OCI-M2 (cell line): ENCODE results near the gene TJP3.

ENCODE experiments used
- DNase-seq: peaks from one replicate; lab custom pipeline; 2025; ENCODE audit not compliant: unreplicated experiment; lab: John Stamatoyannopoulos, UW

TJP3 gene

GRCh38 chr19:3691726-3692125, 16.5 kb upstream of the TJP3 start:
- DNase-seq = no peak

GRCh38 chr19:3692141-3693024, 15.8 kb upstream of the TJP3 start:
- DNase-seq = no peak

- no peak for DNase-seq
Measured at GRCh38 chr19:3693025-3693925, 14.9 kb upstream of the TJP3 start.

- DNase-seq = no peak
Measured at GRCh38 chr19:3694361-3695123, 13.6 kb upstream of the TJP3 start.

DNA sequence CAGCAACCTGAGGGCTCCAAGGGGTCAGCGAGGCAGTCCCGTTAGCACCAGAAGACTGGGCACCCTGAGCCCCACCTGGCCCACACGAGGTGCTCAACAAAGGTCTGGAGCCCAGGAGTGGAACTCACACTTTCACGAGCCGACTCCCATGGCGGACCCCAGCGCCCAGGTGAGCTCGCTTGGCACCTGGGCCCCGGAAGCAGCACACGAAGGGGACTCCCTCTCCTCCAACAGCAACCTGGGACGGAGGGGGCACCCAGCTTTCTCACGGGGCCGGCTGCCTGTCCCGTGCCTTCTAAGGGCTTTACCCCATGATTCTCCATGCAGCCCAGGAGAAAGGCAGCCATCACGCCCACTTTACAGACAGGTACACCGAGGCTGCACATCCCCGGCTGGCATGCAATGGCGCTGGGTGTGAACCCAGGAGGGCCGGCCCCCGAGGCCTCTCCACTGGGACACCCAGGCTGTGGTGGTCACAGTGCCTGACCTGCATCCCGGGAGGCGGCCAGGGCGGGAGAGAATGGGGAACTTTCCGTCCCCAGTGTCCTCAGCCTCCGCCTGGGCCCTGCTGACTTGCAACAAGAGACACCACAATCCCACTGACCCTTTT, 13.0 kb upstream of the TJP3 start:
- no peak for DNase-seq

GRCh38 chr19:3695986-3696659, 12.1 kb upstream of the TJP3 start:
- DNase-seq = no peak

- DNase-seq = no peak
Measured at GRCh38 chr19:3696660-3696995, 11.6 kb upstream of the TJP3 start.

GRCh38 chr19:3697094-3697493, 11.1 kb upstream of the TJP3 start:
- DNase-seq = no peak

GRCh38 chr19:3697671-3698385, 10.4 kb upstream of the TJP3 start:
- DNase-seq = no peak

DNA sequence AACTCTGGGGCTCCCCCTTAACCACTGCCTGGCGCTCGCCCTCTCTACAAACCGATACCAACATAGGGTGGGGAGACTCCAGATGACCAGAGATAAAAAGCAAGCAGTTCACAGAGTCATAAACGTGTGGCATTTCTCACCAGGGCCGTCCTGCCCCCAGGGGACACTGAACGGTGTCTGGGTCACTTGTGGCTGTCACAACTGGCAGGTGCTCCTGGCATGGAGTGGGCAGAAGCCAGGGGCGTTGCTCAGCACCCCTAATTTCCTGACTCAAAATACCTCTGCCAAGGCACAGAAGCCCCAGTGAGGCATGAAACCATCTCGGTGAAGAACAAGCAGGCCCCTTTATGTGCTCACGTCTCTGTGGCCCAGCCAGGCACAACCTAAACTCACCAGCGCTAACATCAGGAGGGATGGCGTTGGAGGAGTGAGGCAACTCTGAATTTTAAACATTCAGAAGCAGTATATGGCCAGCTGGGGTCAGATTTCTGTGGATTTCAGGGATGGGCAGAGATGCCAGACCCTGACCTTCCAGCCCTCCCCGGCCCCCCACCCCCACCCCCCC, 9.7 kb upstream of the TJP3 start:
- no peak for DNase-seq

DNA sequence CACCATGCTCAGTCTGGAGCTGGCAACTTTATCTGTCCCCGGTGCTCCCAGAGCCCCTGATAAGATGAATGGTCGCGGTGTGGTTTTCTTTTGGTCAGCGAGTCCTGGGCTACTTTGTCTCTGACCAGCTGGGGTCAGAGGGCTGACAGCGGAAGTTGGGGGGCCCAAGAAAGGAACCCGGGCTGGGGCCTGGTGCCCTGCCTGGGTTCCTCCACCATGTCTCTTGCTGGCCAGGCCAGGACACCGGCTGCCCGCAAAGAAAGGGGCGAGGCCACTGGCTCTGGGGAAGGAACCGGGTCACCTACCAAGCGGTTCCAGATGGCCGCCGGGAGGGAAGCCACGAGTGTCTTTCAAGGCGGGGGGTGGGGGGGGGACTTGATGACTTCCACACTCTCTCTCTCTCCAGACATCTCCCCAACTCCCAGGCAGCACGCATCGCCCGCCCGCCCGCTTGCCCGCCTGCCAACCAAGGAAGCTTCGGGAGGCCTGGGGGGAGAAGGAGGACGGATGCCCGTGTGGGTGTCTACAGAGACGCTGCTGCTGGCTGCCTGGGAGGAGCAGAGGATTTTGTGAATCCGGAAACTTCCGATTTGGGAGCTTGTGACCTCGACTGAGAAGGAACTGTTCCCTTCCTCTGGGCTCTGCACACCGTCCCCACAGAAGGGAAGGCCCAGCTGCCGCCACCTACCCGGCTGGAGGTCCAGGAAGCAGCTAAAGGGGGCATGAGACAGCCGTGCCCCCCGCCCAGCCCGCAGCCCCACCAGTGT, 9.0 kb upstream of the TJP3 start:
- no peak for DNase-seq

DNA sequence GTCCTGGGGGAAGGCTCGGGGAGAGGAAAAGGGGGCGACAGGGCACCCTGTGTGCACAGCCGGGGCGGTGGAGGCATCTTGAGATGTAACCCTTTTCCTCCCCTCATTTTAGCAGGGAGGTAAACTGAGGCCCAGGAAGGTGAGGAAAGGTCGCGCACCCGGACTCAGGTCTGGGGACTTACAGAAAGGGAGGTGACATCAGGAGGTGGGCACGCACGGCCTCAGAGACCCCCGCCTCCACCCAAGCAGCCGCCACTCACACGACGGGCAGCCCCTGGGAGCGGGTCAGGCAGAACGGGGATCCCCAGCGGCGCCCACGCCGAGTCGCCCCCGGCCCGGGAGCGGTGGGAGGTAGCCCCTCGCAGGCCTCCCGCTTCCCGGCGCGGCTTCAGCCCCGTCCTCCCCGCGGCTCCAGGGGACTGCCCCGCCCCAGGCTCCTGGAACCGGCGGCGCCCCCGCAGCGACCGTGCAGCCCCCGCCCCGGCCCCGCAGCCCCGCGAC, 8.4 kb upstream of the TJP3 start:
- DNase-seq = no peak

GRCh38 chr19:3700242-3701032, 7.7 kb upstream of the TJP3 start, which contains the start of gene PIP5K1C:
Gene PIP5K1C, minus strand, starts transcription at chr19:3700468. Its CDS starts 78 bp downstream, at chr19:3700390.
- DNase-seq = peak; percentile 28

- no peak for DNase-seq
Measured at GRCh38 chr19:3701200-3701599, 7.0 kb upstream of the TJP3 start.

DNA sequence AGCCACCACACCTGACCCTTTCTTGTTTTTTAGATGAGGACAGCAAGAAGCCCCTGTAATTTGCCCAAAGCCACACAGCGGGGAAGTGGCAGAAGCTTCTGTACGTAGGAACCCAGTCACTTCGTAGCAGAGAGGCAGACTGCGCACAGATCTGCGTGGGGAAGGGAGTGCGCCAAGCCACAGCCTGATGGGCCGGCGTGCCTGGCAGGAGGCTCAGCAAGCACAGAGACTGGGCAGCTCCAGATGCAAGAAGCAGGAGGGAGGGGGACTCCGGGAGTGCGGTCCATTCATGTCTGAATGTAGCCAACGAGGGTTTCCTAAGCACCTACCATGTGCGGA, 347 bp upstream of the TJP3 start:
- no peak for DNase-seq

GRCh38 chr19:3710265-3710812, 2.2 kb downstream of the TJP3 start:
- no peak for DNase-seq
